K562 (cell line): Measurements from ENCODE around the gene INHBC. TPM values are rescaled to one million over a fixed set of nuclear protein-coding genes. Genes with fewer than 3 reads are reported as not detected.

ENCODE experiments used
- ARHGAP35 ChIP-seq: fragments of 450-650 bp; IDR thresholded peaks from 2 replicates; pipeline ENCODE4 v1.6.1; 2018; ENCODE audit not compliant: partially characterized antibody
- ASH1L ChIP-seq: fragments of 450-650 bp; IDR thresholded peaks from 2 replicates; pipeline ENCODE4 v1.6.1; 2018; ENCODE audit warnings: borderline replicate concordance, mild to moderate bottlenecking, low read depth; ENCODE audit not compliant: partially characterized antibody
- CAMTA2 ChIP-seq: fragments of 250-450 bp; sonication (Bioruptor Pico); conservative IDR thresholded peaks from 2 replicates; pipeline ENCODE4 v1.5.1; 2022
- CBFA2T3 ChIP-seq: fragments of 450-650 bp; IDR thresholded peaks from 2 replicates; pipeline ENCODE4 v1.6.1; 2017
- FOSL1 ChIP-seq: fragments of 200-800 bp; sonication (Bioruptor generic); conservative IDR thresholded peaks from 2 replicates; pipeline ENCODE4 v1.6.1; 2016; ENCODE audit warnings: missing genetic modification characterization, missing compliant biosample characterization
- GATAD2A ChIP-seq: fragments of 450-650 bp; IDR thresholded peaks from 2 replicates; pipeline ENCODE4 v1.6.1; 2017
- GTF2F1 ChIP-seq: IDR thresholded peaks from 2 replicates; pipeline ENCODE4 v1.6.1; 2011; ENCODE audit warnings: low read depth, low read length, improper control_type of control experiment
- NFE2 ChIP-seq: IDR thresholded peaks from 2 replicates; pipeline ENCODE4 v1.6.1; 2014; ENCODE audit warnings: antibody characterized with exemption, low read depth
- NR4A1 ChIP-seq, 2 experiments: fragments of 250-450 bp in 1 of 2; fragments of 450-650 bp in 1 of 2; sonication (Bioruptor Pico) in 1 of 2; IDR thresholded peaks; 2 replicates each; pipeline versions ENCODE4 v1.4.0 to v1.6.1; 2016 to 2020; ENCODE audit warnings: mild to moderate bottlenecking in 2 of 2, missing compliant biosample characterization in 1 of 2, missing genetic modification characterization in 1 of 2, moderate library complexity in 1 of 2
- PRMT5 ChIP-seq: sonication (generic); formaldehyde crosslinking; IDR thresholded peaks from 2 replicates; pipeline ENCODE4 v1.5.0; 2020; ENCODE audit warnings: missing genetic modification reagents
- STAT5A ChIP-seq: IDR thresholded peaks from 2 replicates; pipeline ENCODE4 v1.6.1; 2012; ENCODE audit warnings: low read length, inconsistent platforms, borderline replicate concordance
- THRAP3 ChIP-seq: fragments of 450-650 bp; IDR thresholded peaks from 2 replicates; pipeline ENCODE4 v1.6.1; 2016; ENCODE audit warnings: mild to moderate bottlenecking, inconsistent platforms, borderline replicate concordance
- ZNF717 ChIP-seq: fragments of 250-450 bp; sonication (Bioruptor Pico); IDR thresholded peaks from 2 replicates; pipeline ENCODE4 v1.5.0; 2021
- polyA plus RNA-seq, 8 experiments: library from polyadenylated mRNA; depleted of rRNA in 4 of 8; stranded (reverse) in 5 of 8; unstranded in 3 of 8; fragments of >200 nt; fragmentation: Nextera tagmentation in 2 of 8; fragmentation: Illumina TruSeq in 1 of 8; extraction: Ambion mirVana in 2 of 8; extraction: Trizol in 1 of 8; gene quantifications; 2 replicates each; pipeline versions ENCODE4 v1.2.1 to v1.2.3, GENCODE V29; 2011 to 2014; ENCODE audit warnings: inconsistent platforms in 1 of 8, missing spikeins in 1 of 8
- total RNA-seq, 7 experiments: library from RNA; depleted of rRNA in 6 of 7; stranded (reverse); fragments of >200 nt in 6 of 7; fragmentation: Illumina TruSeq in 2 of 7; extraction: Trizol in 2 of 7; gene quantifications; 2 replicates each; pipeline versions ENCODE4 v1.2.1 to v1.2.3, GENCODE V29; 2011 to 2021; ENCODE audit warnings: low replicate concordance in 1 of 7
- TF ChIP-seq, protein P1 (sequence below), 2 experiments: fragments of 200-800 bp in 1 of 2; sonication (Bioruptor generic) in 1 of 2; sonication (generic) in 1 of 2; formaldehyde crosslinking in 1 of 2; IDR thresholded peaks in 1 of 2; conservative IDR thresholded peaks in 1 of 2; 2 replicates each; pipeline versions ENCODE4 v1.5.0 to v1.6.1; 2016 to 2020; ENCODE audit warnings: missing compliant biosample characterization in 1 of 2, missing genetic modification characterization in 1 of 2, missing genetic modification reagents in 1 of 2
- TF ChIP-seq, protein P2 (sequence below): fragments of 450-650 bp; IDR thresholded peaks from 2 replicates; pipeline ENCODE4 v1.6.1; 2016; ENCODE audit warnings: missing biosample characterization, missing genetic modification characterization
- TF ChIP-seq, protein P3 (sequence below): fragments of 250-450 bp; sonication (Bioruptor Pico); IDR thresholded peaks from 2 replicates; pipeline ENCODE4 v1.4.0; 2020; ENCODE audit warnings: mild to moderate bottlenecking, moderate library complexity, borderline replicate concordance
- TF ChIP-seq, protein P4 (sequence below), 2 experiments: fragments of 450-650 bp in 1 of 2; sonication (generic) in 1 of 2; formaldehyde crosslinking in 1 of 2; IDR thresholded peaks in 1 of 2; conservative IDR thresholded peaks in 1 of 2; 2 replicates each; pipeline versions ENCODE4 v1.6.1 to v1.8.1; 2016 to 2023; ENCODE audit warnings: mild to moderate bottlenecking in 2 of 2, moderate library complexity in 2 of 2, inconsistent platforms in 1 of 2, missing genetic modification reagents in 1 of 2

INHBC gene
- total and polyA plus RNA-seq, 9 of the 15 experiments (the other 6 are each of a cell fraction or from before 2014, with no cell fraction given) = 0.07 to 0.24 (median 0.15) TPM; not detected in 4

DNA sequence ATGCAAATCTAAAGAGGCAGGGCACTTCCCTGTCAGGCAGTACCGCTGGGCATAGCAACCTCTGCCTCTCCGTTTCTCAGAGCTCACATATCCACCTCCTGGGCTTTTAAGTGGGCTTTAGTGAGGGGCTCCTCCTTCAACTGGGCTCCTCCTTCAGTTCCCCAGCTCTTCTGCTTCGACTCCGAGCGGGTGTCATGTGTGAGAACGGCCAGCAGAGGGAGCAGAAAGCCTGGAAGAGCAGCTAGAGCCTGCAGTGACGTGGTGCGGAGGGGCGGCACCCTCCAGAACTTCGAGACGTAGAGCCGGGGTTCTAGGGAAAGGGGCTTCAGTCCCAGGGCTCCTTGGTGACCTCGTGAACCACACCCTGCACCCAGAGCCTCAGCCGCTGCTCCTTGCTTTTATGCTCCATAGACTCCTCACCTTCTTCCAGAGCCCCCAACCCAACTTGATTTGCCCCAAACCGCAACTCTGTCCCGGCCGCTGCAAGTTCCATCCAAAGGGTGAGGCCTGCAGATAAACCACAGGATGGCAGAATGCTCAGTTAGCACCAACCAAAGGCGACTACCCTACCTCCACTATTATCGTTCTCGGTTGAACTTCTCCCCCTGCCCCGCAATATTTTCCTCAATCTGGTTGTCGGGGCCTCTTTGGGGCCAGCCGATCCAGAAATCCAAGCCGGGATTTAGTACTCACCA, 24.6 kb downstream of the INHBC start (continued):
- TF ChIP-seq, protein P1, sequence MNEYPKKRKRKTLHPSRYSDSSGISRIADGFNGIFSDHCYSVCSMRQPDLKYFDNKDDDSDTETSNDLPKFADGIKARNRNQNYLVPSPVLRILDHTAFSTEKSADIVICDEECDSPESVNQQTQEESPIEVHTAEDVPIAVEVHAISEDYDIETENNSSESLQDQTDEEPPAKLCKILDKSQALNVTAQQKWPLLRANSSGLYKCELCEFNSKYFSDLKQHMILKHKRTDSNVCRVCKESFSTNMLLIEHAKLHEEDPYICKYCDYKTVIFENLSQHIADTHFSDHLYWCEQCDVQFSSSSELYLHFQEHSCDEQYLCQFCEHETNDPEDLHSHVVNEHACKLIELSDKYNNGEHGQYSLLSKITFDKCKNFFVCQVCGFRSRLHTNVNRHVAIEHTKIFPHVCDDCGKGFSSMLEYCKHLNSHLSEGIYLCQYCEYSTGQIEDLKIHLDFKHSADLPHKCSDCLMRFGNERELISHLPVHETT (CRISPR knock-in tag; conservative IDR thresholded peaks at IDR 0.05 in 1 of 2, IDR thresholded peaks at IDR 0.05 in 1 of 2) = no peak
- TF ChIP-seq ARHGAP35 (no peak), NFE2 (no peak), CBFA2T3 (no peak), GATAD2A (0 out of 2 replicates have a peak, but pooled peaks have one; percentile 27), FOSL1 (tag) (peak; percentile 48; the same call in 1 of the 2 replicates), CAMTA2 (CRISPR knock-in tag) (no peak), PRMT5 (CRISPR knock-in tag) (no peak), GTF2F1 (no peak), STAT5A (no peak), THRAP3 (peak; percentile 68; the same call in 1 of the 2 replicates), ASH1L (no peak), ZNF717 (no peak), NR4A1 (CRISPR knock-in tag; IDR thresholded peaks at IDR 0.05) (no peak), NR4A1 (tag; IDR thresholded peaks at IDR 0.05) (no peak)
- TF ChIP-seq, protein P2, sequence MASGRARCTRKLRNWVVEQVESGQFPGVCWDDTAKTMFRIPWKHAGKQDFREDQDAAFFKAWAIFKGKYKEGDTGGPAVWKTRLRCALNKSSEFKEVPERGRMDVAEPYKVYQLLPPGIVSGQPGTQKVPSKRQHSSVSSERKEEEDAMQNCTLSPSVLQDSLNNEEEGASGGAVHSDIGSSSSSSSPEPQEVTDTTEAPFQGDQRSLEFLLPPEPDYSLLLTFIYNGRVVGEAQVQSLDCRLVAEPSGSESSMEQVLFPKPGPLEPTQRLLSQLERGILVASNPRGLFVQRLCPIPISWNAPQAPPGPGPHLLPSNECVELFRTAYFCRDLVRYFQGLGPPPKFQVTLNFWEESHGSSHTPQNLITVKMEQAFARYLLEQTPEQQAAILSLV (tag) = no peak
- TF ChIP-seq, protein P3, sequence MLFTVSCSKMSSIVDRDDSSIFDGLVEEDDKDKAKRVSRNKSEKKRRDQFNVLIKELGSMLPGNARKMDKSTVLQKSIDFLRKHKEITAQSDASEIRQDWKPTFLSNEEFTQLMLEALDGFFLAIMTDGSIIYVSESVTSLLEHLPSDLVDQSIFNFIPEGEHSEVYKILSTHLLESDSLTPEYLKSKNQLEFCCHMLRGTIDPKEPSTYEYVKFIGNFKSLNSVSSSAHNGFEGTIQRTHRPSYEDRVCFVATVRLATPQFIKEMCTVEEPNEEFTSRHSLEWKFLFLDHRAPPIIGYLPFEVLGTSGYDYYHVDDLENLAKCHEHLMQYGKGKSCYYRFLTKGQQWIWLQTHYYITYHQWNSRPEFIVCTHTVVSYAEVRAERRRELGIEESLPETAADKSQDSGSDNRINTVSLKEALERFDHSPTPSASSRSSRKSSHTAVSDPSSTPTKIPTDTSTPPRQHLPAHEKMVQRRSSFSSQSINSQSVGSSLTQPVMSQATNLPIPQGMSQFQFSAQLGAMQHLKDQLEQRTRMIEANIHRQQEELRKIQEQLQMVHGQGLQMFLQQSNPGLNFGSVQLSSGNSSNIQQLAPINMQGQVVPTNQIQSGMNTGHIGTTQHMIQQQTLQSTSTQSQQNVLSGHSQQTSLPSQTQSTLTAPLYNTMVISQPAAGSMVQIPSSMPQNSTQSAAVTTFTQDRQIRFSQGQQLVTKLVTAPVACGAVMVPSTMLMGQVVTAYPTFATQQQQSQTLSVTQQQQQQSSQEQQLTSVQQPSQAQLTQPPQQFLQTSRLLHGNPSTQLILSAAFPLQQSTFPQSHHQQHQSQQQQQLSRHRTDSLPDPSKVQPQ (CRISPR knock-in tag) = no peak
- TF ChIP-seq, protein P4, sequence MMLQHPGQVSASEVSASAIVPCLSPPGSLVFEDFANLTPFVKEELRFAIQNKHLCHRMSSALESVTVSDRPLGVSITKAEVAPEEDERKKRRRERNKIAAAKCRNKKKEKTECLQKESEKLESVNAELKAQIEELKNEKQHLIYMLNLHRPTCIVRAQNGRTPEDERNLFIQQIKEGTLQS (IDR thresholded peaks at IDR 0.05) = no peak
- TF ChIP-seq, protein P4 (CRISPR knock-in tag; conservative IDR thresholded peaks at IDR 0.05) = peak; percentile 50; the same call in 1 of the 2 replicates
